ENCODE data around the gene GJA9.
A peak's percentile ranks its signal among the peaks of the same experiment; 100 is the strongest.

Gene GJA9

DNA sequence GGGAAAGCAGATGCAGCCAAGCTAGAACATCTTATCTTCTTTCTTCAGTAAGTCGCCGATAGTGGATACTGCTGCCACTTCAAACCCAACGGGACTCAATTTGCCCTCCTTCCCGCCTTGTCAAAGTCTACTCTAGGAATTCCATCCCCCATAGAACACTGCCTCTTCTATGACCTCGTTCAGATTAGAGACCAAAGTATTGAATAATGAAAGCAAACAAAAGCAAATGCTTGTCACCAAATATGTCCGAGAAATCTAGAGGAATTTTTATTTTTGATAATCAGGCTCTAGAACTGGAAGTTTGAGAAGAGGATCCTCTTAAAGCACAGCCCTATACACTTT, 21.0 kb downstream of the GJA9 start:
- no peaks in the 10 kb centered on the region for H3K27me3 ChIP-seq (replicated peaks)
- in situ Hi-C loops (cut with HindIII; ENCODE audit: low pct_ligation_motif_present, low sequenced_read_pairs), result no loop called here
- TF ChIP-seq, protein P1, sequence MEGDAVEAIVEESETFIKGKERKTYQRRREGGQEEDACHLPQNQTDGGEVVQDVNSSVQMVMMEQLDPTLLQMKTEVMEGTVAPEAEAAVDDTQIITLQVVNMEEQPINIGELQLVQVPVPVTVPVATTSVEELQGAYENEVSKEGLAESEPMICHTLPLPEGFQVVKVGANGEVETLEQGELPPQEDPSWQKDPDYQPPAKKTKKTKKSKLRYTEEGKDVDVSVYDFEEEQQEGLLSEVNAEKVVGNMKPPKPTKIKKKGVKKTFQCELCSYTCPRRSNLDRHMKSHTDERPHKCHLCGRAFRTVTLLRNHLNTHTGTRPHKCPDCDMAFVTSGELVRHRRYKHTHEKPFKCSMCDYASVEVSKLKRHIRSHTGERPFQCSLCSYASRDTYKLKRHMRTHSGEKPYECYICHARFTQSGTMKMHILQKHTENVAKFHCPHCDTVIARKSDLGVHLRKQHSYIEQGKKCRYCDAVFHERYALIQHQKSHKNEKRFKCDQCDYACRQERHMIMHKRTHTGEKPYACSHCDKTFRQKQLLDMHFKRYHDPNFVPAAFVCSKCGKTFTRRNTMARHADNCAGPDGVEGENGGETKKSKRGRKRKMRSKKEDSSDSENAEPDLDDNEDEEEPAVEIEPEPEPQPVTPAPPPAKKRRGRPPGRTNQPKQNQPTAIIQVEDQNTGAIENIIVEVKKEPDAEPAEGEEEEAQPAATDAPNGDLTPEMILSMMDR (IDR thresholded peaks at IDR 0.05; ENCODE audit: low read depth, low read length, missing control alignments), result no peak
- no peak overlapping the region for H3K27ac ChIP-seq
- H3K36me3 ChIP-seq (replicated peaks), result peaks cover 5% of the 10 kb centered on the region
- H3K4me3 ChIP-seq (ENCODE audit: low read depth, low read length), result peak overlapping the region; percentile 96
- DNase-seq, result no peak

DNA sequence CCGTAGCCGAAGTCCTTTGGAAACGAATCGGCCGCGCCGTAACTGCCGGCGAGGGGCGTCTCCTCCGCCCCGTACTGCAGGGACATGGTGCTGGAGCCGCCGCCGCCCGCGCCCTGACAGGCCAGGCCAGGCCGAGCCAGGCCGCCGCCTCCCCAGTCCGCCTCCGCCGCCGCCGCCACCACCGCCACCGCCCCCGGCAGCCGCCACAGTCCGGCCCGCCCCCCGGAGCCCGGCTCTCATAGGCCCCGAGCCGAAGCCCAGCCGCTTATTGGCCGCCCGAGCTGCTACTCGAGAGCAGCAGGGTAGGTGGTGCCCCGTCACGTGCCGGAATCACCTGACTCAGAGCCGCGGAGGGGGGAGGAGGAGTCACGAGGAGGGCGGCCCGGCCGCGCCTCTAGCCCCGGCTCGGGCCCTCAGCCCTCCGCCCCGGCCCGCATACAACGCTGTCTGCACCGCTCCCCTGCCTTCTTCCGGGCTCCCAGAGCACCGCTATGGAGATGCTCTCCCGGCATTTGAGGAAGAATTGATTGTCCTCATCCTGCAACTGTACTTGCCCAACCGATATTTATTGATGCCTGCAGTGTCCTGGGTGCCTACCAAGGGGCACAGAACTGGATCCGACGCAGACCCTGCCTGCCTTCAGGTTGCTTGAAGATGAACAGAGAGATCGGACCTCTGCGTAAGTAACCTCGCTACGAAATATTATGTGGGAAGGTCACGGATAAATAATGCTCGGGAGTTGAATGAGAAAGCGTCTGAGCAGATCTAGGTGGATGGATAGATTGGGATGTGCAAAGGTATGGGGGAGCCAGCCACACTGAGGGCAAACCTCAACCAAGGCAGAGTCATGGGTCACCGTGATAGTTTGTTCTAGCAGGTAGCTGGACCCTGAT, 21.6 kb downstream of the GJA9 start, which contains the start of gene RRAGC:
Gene RRAGC (minus strand): TSS at position 212 of the 893 bp plus-strand sequence. CDS start 126 bp downstream, at position 86.
- H3K36me3 ChIP-seq (replicated peaks), result peaks cover 9% of the 10 kb centered on the region
- H3K4me3 ChIP-seq (ENCODE audit: low read depth, low read length), result peak within 1 kb of the TSS; percentile 96
- H3K27ac ChIP-seq, result peak within 1 kb of the TSS; percentile 81
- H3K27me3 ChIP-seq (replicated peaks), result no peaks in the 10 kb centered on the region
- TF ChIP-seq, protein P1 (IDR thresholded peaks at IDR 0.05; ENCODE audit: low read depth, low read length, missing control alignments), result no peak
- DNase-seq, result peak; percentile 99
- in situ Hi-C loops (cut with HindIII; ENCODE audit: low pct_ligation_motif_present, low sequenced_read_pairs), result no loop called here

DNA sequence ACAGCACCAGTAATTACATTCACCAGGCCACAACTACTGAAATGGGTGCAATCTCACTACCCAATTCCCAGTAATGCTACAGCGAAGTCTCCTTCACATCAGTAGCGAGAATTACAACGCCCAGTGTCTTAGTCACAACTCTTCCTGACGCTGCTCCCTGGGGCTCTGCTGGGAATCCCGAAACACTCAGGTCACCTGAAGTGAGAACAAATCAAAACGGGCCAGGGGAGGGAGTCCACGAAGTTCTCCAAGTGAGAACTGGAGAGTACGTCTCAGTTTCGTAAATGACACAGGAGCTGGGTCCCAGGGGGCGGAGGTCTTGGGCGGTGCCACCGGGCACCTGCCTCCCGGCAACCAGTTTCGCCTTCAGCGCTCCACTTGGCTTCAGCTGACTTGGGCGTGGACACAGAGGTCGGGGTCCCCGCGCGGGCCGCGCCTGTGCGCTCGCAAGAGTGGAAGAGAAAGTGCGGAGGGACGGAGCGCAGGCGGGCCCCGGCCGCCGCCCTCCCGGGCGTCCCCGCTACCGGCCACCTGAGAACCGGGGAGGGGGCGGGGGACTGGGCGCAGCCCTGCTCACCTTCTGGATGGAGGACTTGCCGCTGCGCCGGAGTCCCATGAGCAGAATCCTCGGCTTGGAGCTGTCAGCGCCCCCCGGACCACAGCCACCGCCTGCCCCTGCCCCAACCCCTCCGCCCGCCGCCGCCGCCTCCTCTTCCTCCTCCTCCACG, 22.4 kb downstream of the GJA9 start:
- Histone ChIP-seq H3K36me3 (replicated peaks) (peaks cover 9% of the 10 kb centered on the region), H3K27ac (peak overlapping the region; percentile 81), H3K4me3 (ENCODE audit: low read depth, low read length) (peak overlapping the region; percentile 91), H3K27me3 (replicated peaks) (no peaks in the 10 kb centered on the region)
- TF ChIP-seq, protein P1 (IDR thresholded peaks at IDR 0.05; ENCODE audit: low read depth, low read length, missing control alignments), result no peak
- peak; percentile 62 for DNase-seq
- in situ Hi-C loops (cut with HindIII; ENCODE audit: low pct_ligation_motif_present, low sequenced_read_pairs), result no loop called here

DNA sequence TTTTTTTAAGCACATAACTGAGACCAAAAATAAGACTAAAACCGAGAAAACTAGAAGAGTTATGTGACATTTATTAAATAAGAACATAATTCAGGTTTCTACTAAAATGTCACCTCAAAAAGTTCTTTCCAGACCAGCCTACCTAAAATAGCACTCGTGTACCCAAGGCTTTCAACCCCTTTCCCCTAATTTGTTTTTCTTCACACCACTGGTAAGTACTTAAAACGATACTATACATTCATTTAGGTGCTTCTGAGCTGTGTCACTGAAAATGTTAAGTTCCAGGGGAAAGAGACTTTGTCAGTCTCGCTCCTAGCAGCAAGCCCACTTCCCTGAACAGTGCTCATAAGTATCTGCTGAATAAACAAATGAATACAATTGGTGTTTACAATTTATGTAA, 28.6 kb downstream of the GJA9 start:
- TF ChIP-seq, protein P1 (IDR thresholded peaks at IDR 0.05; ENCODE audit: low read depth, low read length, missing control alignments), result no peak
- Histone ChIP-seq H3K27me3 (replicated peaks) (no peaks in the 10 kb centered on the region), H3K27ac (no peak overlapping the region), H3K4me3 (ENCODE audit: low read depth, low read length) (no peak overlapping the region), H3K36me3 (replicated peaks) (peaks cover 39% of the 10 kb centered on the region)
- DNase-seq, result no peak
- in situ Hi-C loops (cut with HindIII; ENCODE audit: low pct_ligation_motif_present, low sequenced_read_pairs), result no loop called here

DNA sequence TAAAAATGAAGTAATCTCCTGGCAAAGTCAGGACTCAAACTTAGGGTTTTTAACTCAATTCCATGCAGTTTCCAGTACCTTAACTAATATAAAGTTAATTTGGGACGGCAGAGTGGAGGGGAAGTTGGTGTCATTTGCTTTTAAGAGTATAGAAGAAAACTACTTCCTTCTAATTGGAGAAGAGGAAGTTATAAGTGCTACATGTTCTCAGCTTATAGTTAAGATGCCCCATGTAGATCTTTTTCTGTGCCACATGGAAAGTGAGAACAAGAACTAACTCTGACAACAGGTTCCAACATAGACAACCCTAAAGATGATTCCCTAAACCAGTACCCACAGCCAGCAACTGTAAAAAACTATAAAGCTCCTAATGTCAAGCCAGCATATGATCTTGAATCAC, 33.3 kb downstream of the GJA9 start:
- Histone ChIP-seq H3K27me3 (replicated peaks) (no peaks in the 10 kb centered on the region), H3K4me3 (ENCODE audit: low read depth, low read length) (no peak overlapping the region), H3K36me3 (replicated peaks) (peaks cover 46% of the 10 kb centered on the region), H3K27ac (no peak overlapping the region)
- TF ChIP-seq, protein P1 (IDR thresholded peaks at IDR 0.05; ENCODE audit: low read depth, low read length, missing control alignments), result no peak
- in situ Hi-C loops (cut with HindIII; ENCODE audit: low pct_ligation_motif_present, low sequenced_read_pairs), result no loop called here
- DNase-seq, result no peak

Measured in brain microvascular endothelial cell (primary cell).